ENCODE results near the gene NKX6-2. TPM values are rescaled to one million over a fixed set of nuclear protein-coding genes. Genes with fewer than 3 reads are reported as not detected.
A peak's percentile ranks its signal among the peaks of the same experiment; 100 is the strongest.

Gene NKX6-2
- total and polyA plus RNA-seq, 2 of the 8 experiments (the other 6 are each of a cell fraction or from before 2014, with no cell fraction given): 0.06 TPM; not detected in 1

GRCh38 chr10:132766291-132766690 lies 19.7 kb downstream of the NKX6-2 start:
- no peak overlapping the region for H4K8ac ChIP-seq (ENCODE audit: extremely low read depth, insufficient read depth, low read length)
- no peaks in the 10 kb centered on the region for H3K79me2 ChIP-seq (ENCODE audit: control insufficient read depth in 1 of 2, insufficient read depth in 2 of 2, low read length in 2 of 2)
- H3K4ac ChIP-seq (replicated peaks; ENCODE audit: insufficient read length, low read depth, low read length): no peak overlapping the region
- peak overlapping the region; percentile 50; the same call in 1 of the 2 replicates for H2BK12ac ChIP-seq (ENCODE audit: low read depth, low read length)
- H4K5ac ChIP-seq (ENCODE audit: insufficient read length, low read depth, low read length): no peak overlapping the region
- H3K9ac ChIP-seq (replicated peaks in 1 of 4; ENCODE audit: extremely low read depth in 1 of 4, low read depth in 3 of 4, low read length in 3 of 4): no peak overlapping the region
- H4K91ac ChIP-seq (replicated peaks; ENCODE audit: insufficient read length, low read length): no peak overlapping the region
- H3K79me1 ChIP-seq (ENCODE audit: low read depth, low read length): no peaks in the 10 kb centered on the region
- no peak overlapping the region for H3K56ac ChIP-seq (replicated peaks; ENCODE audit: insufficient read length, low read depth, low read length)
- H2BK5ac ChIP-seq (ENCODE audit: low read depth, low read length): no peak overlapping the region; the same call in 1 of the 2 replicates
- no peak overlapping the region for H2BK15ac ChIP-seq (ENCODE audit: low read length)
- WGBS, 2 experiments (ENCODE audit: extremely low coverage in 1 of 2, insufficient coverage in 1 of 2, insufficient read length in 1 of 2, insufficient replicate concordance in 2 of 2, low coverage in 1 of 2, low lambda C conversion rate in 2 of 2, missing lambda C conversion rate in 1 of 2): 99% methylated on average over 13 of the region's 13 CpGs; no CpG with 5 or more reads in 1 of the 2 experiments
- ChIA-PET POLR2A (ENCODE audit: partially characterized antibody) (interaction anchor here (1.2 kb wide), 1 partner anchor 11 kb away, joined by 3 read pairs; no protein-coding TSS in a partner anchor), CTCF (ENCODE audit: partially characterized antibody) (interaction anchor here (0.7 kb wide), 1 partner anchor 123 kb away, joined by 3 read pairs; no protein-coding TSS in a partner anchor)
- no peak overlapping the region for H3K23ac ChIP-seq (ENCODE audit: insufficient read length)
- no peaks in the 10 kb centered on the region for H3K36me3 ChIP-seq (ENCODE audit: control insufficient read depth in 2 of 4, insufficient read depth in 4 of 4, low read length in 3 of 4)
- no peak overlapping the region for H3K14ac ChIP-seq (ENCODE audit: insufficient read length)
- H4K20me1 ChIP-seq (replicated peaks in 1 of 2; ENCODE audit: control insufficient read depth in 1 of 2, insufficient read depth in 2 of 2, low read length in 2 of 2): peaks cover 0 to 6% of the 10 kb centered on the region in 2 experiments
- DNase-seq (ENCODE audit: low read depth in 1 of 2, low spot score in 2 of 2) (no peak), FAIRE-seq (no peak)
- no peaks in the 10 kb centered on the region for H3K23me2 ChIP-seq (ENCODE audit: low read depth, low read length)
- H3K4me3 ChIP-seq (ENCODE audit: extremely low read depth in 1 of 4, insufficient read depth in 2 of 4, low read depth in 3 of 4, low read length in 4 of 4): no peak overlapping the region
- no peak overlapping the region for H2AFZ ChIP-seq (ENCODE audit: low read length)
- H2BK20ac ChIP-seq (ENCODE audit: low read length): no peak overlapping the region
- H3K27me3 ChIP-seq (replicated peaks in 1 of 4; ENCODE audit: control insufficient read depth in 3 of 4, extremely low read depth in 1 of 4, insufficient read depth in 3 of 4, low read length in 3 of 4): no peaks in the 10 kb centered on the region
- no peak overlapping the region for H3K18ac ChIP-seq (ENCODE audit: extremely low read depth, low read length)
- H2AK5ac ChIP-seq (ENCODE audit: low read depth, low read length): no peak overlapping the region
- H3K4me2 ChIP-seq (ENCODE audit: insufficient read depth in 1 of 2, low read depth in 2 of 2, low read length in 2 of 2): no peak overlapping the region
- no peak overlapping the region for H2BK120ac ChIP-seq (replicated peaks; ENCODE audit: low read depth, low read length)
- no peaks in the 10 kb centered on the region; a peak in 1 of 7 replicates for H3K4me1 ChIP-seq (replicated peaks in 1 of 4; ENCODE audit: control insufficient read depth in 3 of 4, insufficient read depth in 4 of 4, low read length in 3 of 4)
- H3K27ac ChIP-seq (ENCODE audit: low read depth, low read length): no peak overlapping the region
- peaks cover 8 to 11% of the 10 kb centered on the region in 2 experiments; a peak in 2 of 4 replicates for H3K9me3 ChIP-seq (ENCODE audit: insufficient read depth in 2 of 2, low read depth in 1 of 2, low read length in 1 of 2)

Data from H1 (cell line).